T-helper 2 cell treated with Interferon-gamma antibody and Interleukin-4, amounts not matched to agents 100 ng/mL and 5 ng/mL, for 36 hours (primary cell): ENCODE results near the gene ARID2. TPM values are rescaled to one million over a fixed set of nuclear protein-coding genes. Genes with fewer than 3 reads are reported as not detected.

Experiments used
- intact Hi-C: fragments of 100-400 bp; cut with micrococcal nuclease; formaldehyde crosslinking; loops from one replicate; pipeline ENCODE4 v1.15.1; 2023
- total RNA-seq: library from RNA; stranded (reverse); gene quantifications from 2 replicates; pipeline ENCODE4 v1.2.3, GENCODE V29; 2022

Gene ARID2
- total RNA-seq, 1 donor from 2014 or later = 51.6 TPM

DNA sequence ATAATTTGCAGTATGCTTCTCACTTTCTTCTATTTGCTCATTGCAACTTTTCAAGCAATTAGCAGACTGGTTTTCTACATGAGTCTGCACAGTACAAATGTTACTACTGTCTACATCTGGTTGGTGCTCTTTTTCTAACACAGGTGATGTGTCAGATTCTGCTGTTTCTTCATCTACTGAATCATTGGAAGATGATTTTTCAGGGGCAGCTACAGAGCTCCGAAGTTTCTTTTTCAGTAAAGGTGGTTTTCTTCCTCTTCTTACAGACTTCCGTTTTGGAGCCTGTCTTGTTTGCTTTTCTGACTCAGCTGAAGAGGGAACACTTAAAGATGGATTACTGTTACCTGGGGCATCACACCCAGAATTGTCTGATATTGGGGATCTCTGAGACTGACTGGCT, 198.8 kb downstream of the ARID2 start:
- intact Hi-C loops = no loop called here

DNA sequence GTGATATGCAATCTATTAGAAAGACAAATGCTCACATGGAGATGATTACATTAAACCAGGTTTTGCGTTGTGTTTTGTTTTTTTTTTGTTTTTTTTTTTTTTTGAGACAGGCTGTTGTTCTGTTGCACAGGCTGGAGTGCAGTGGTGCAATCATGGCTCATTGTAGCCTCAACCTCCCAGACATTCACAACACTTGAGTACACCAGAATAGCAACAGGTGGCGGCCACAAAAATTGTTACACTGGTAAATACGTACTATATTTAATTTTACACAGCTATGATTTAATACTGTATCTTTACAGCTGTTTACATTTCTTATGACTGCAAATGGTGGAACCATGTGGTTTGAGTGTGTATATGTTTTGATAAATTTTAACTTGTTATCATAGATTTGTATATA, 200.9 kb downstream of the ARID2 start:
- intact Hi-C loops = no loop called here

DNA sequence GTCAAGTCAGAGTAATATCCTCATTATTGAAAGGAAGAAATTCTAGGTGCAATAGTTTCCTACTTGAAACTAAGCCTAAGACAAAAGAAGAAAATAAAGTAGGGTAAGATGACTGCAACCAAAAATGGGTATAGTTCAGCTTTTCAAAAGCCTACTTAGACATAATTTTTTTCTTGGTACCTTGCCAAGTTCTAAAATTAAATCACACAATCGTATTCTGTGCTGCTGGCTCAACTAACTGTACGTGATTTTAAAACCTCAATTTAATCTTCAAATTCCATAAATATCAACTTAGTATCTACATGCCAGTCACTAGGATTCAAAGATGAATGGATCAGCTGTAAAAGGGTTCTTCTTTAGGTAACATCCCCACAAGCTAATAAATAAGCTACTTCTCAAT, 204.0 kb downstream of the ARID2 start:
- intact Hi-C loops = no loop called here

DNA sequence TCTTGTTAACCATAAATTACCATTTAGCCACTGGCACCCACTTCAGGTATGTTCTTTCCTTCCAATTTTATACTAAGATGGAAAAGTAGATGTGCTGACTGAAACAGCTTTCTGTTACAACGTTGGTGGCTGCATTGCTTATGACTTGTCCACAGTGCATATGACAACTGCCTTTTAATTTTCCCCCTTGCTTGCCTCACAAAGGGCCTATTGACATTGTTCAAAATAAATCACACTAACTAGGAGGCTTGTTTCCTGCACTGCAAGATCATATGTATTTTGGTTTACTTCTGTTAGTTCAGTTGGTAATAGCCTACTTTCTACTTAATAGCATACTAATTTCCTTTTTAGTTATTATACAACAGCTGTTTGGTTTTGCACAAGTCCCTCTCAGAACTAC, 205.4 kb downstream of the ARID2 start:
- intact Hi-C loops = no loop called here

DNA sequence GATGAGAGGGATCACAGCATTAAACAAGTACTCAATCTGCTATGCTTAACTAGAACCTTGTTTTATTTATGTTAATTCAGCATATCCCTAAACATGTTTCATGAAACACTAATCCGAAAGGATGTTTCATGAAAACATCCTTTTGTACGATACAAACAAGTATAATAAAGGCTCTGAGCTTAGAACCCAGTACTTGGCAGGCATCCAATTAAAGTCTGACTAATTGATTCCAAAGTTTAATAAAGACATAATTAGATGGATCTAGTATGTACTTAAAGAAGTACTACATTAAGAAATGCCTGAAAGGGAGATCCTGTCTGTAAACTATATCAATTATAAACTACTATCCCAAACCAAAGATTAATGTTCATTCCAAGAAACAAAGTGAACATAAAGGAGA, 209.1 kb downstream of the ARID2 start:
- intact Hi-C loops = no loop called here

DNA sequence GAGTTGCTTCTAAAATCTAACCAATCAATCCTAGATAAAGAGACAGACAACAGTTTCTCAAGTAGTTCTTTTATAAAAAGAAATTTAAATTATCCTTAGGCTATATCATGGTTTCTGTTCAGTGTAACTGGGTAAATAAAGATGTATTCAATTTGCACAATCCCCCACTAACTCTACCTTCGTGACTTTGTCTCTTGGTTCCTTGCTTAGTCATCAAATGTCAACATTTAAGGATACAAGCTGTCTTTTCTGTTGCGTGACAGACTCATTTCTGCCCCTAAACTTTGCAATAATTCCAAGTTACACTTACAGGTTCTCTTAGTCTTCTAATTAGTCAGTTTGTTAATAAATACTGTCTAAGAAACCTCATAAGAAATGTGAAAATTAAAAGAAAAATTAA, 210.3 kb downstream of the ARID2 start:
- intact Hi-C loops = no loop called here

DNA sequence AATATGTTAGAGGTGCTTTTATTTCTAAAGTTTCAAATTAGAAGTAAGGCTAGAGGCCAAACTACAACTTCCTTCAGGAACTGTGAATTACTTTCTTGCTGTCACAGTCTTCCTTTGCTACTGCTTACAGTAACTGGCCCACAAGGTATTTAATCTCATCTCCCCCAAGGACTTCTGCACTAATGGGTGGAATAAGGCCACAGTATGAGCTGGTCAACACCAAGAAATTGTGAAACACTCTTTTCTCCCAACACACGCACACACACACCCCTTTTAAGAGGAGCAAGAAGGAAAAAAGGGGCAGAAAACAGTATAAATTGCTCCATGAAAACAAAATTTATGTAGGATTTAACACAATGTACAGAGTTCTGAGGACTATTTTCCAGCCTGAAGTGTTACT, 215.3 kb downstream of the ARID2 start:
- intact Hi-C loops = no loop called here

DNA sequence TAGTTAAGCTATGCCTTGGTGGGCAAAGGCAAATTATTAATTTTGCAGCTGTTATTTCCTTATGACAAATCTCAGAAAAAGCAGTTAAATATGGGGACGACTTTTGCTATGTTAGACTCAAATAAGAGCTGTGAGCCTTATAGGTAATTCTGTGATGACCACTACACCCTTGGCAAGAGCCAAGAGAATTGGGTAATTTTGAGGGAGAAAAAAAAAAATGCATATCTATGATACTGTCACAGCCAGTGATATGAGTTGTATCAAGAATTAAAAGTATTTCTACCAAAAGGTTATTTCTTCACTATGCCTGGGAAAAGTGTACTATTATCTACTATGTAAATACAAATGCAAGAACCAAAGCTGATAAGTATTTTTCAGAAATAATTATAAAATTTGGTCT, 216.9 kb downstream of the ARID2 start:
- intact Hi-C loops = no loop called here

DNA sequence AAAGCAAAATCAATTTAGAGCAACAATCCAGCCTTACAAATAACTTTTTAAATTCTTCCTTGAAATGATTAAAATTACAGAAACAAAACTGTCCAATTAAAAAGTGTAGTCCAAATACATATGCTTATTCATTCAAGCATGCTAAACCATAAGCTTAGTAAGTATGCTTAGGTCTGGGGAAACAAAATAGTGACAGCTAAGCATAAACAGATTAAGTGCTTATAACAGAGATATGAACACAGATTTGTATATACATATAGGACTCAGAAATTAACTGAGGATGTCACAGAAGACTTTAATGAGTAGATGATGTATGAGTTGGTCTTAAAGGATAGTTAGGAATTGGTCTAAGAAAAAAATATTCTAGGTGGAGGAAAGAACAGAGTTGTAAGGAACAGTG, 219.0 kb downstream of the ARID2 start:
- intact Hi-C loops = no loop called here
